Measurements from ENCODE around the gene CLNS1A.

CLNS1A gene

GRCh38 chr11:77637345-77638165, at the start of gene CLNS1A:
Gene CLNS1A (minus strand): TSS chr11:77637794. CDS start chr11:77637714, 80 bp downstream.
- peak; percentile 79 for DNase-seq

- no peak for DNase-seq
Observed at GRCh38 chr11:77687088-77687487, 49.5 kb upstream of the CLNS1A start.

- DNase-seq = no peak
Observed at GRCh38 chr11:77677138-77677537, 39.5 kb upstream of the CLNS1A start.

GRCh38 chr11:77672264-77672663, 34.7 kb upstream of the CLNS1A start:
- no peak for DNase-seq

GRCh38 chr11:77669848-77670511, 32.4 kb upstream of the CLNS1A start:
- DNase-seq = no peak

GRCh38 chr11:77668760-77669159, 31.2 kb upstream of the CLNS1A start:
- DNase-seq = no peak

GRCh38 chr11:77665240-77665965, 27.8 kb upstream of the CLNS1A start:
- no peak for DNase-seq

GRCh38 chr11:77661670-77662069, 24.1 kb upstream of the CLNS1A start:
- DNase-seq = no peak

GRCh38 chr11:77660947-77661346, 23.4 kb upstream of the CLNS1A start:
- no peak for DNase-seq

- DNase-seq = no peak
Observed at GRCh38 chr11:77658213-77659013, 20.8 kb upstream of the CLNS1A start.

GRCh38 chr11:77656362-77656761, 18.8 kb upstream of the CLNS1A start:
- DNase-seq = no peak

- no peak for DNase-seq
Observed at GRCh38 chr11:77654770-77655434, 17.3 kb upstream of the CLNS1A start.

GRCh38 chr11:77650123-77650522, 12.5 kb upstream of the CLNS1A start:
- DNase-seq = no peak

GRCh38 chr11:77647654-77648305, 10.2 kb upstream of the CLNS1A start:
- DNase-seq = no peak

GRCh38 chr11:77644887-77645286, 7.3 kb upstream of the CLNS1A start:
- DNase-seq = no peak

GRCh38 chr11:77642228-77642627, 4.6 kb upstream of the CLNS1A start:
- no peak for DNase-seq

- no peak for DNase-seq
Observed at GRCh38 chr11:77636731-77637344, 756 bp downstream of the CLNS1A start.

- peak; percentile 5 for DNase-seq
Observed at GRCh38 chr11:77633926-77634325, 3.7 kb downstream of the CLNS1A start.

GRCh38 chr11:77630157-77630710, 7.4 kb downstream of the CLNS1A start:
- DNase-seq = no peak

- DNase-seq = no peak
Observed at GRCh38 chr11:77619576-77620198, 17.9 kb downstream of the CLNS1A start.
